Omental fat pad (tissue), 4 donors: Measurements from ENCODE around the gene CENPP. TPM values are rescaled to one million over a fixed set of nuclear protein-coding genes. Genes with fewer than 3 reads are reported as not detected.

Experiments used
- ATAC-seq: fragments of 150-250 bp; one replicate; pipeline ENCODE4 v1.9.1; 2016; ENCODE audit warnings: mild to moderate bottlenecking, moderate library complexity; ENCODE audit not compliant: low FRiP score
- DNase-seq: peaks from one replicate; pipeline ENCODE4 v3.0.0-alpha.2; 2019; ENCODE audit warnings: low spot score
- total RNA-seq, 4 donors: library from RNA; depleted of rRNA; stranded (reverse); fragments of >200 nt; gene quantifications; one replicate each; pipeline ENCODE4 v1.1.0, GENCODE V29; 2016
- TF ChIP-seq, protein P1 (sequence below), 3 donors: fragments of 450-650 bp; IDR thresholded peaks; one replicate each; pipeline ENCODE4 v1.5.1; 2016 to 2017; ENCODE audit warnings: antibody characterized with exemption in 3 of 3, mild to moderate bottlenecking in 3 of 3, moderate library complexity in 2 of 3

The CENPP gene
- total RNA-seq, 4 donors from 2014 or later: 1.2 to 7.0 (median 5.6) TPM

DNA sequence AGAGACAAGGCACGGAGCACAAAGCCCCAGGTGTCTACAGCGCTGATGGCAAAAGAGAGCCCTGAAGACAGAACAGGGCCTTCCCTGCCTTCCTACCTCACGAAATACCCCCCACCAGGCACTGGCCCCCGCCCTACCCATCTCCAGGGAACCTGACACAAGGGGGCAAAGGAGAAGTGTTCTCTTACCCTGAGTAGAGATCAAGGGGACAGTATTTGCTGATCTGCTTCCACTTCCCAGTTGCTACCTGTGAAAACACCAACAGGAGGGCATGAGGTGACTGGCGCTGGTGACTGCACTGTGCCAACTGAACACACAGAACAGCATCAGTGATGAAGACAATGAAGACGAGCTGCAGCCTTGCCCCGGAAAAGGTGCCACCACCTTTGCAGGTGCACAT lies 316.8 kb downstream of the CENPP start:
- ATAC-seq (no peak), DNase-seq (no peak)
- TF ChIP-seq, protein P1, sequence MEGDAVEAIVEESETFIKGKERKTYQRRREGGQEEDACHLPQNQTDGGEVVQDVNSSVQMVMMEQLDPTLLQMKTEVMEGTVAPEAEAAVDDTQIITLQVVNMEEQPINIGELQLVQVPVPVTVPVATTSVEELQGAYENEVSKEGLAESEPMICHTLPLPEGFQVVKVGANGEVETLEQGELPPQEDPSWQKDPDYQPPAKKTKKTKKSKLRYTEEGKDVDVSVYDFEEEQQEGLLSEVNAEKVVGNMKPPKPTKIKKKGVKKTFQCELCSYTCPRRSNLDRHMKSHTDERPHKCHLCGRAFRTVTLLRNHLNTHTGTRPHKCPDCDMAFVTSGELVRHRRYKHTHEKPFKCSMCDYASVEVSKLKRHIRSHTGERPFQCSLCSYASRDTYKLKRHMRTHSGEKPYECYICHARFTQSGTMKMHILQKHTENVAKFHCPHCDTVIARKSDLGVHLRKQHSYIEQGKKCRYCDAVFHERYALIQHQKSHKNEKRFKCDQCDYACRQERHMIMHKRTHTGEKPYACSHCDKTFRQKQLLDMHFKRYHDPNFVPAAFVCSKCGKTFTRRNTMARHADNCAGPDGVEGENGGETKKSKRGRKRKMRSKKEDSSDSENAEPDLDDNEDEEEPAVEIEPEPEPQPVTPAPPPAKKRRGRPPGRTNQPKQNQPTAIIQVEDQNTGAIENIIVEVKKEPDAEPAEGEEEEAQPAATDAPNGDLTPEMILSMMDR (IDR thresholded peaks at IDR 0.05): no peak

DNA sequence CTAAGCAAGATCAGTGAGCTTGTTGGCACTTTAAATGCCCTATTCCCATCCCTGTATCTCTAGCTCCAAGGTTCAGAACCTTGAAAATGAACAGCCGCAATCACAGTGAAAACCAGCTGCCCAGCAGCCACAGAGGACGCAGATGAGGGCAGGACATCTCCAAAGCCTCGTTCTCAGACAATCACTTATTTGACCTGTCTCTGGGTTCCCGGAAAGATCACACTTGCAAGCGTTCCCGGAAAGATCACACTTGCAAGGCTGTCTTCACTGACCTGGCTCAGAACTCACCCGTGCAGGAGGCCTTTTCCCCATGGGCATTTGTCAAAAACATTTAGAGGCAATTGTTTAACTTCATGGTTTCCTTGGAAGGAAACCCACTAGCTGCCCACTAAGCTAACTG lies 318.5 kb downstream of the CENPP start:
- DNase-seq (no peak), ATAC-seq (no peak)
- TF ChIP-seq, protein P1 (IDR thresholded peaks at IDR 0.05): no peak

- ATAC-seq (no peak), DNase-seq (no peak)
- TF ChIP-seq, protein P1 (IDR thresholded peaks at IDR 0.05): no peak
Measured at GRCh38 chr9:92645041-92645440, 319.3 kb downstream of the CENPP start.

GRCh38 chr9:92647671-92648473 lies 322.1 kb downstream of the CENPP start:
- TF ChIP-seq, protein P1 (IDR thresholded peaks at IDR 0.05): no peak
- DNase-seq (no peak), ATAC-seq (no peak)

DNA sequence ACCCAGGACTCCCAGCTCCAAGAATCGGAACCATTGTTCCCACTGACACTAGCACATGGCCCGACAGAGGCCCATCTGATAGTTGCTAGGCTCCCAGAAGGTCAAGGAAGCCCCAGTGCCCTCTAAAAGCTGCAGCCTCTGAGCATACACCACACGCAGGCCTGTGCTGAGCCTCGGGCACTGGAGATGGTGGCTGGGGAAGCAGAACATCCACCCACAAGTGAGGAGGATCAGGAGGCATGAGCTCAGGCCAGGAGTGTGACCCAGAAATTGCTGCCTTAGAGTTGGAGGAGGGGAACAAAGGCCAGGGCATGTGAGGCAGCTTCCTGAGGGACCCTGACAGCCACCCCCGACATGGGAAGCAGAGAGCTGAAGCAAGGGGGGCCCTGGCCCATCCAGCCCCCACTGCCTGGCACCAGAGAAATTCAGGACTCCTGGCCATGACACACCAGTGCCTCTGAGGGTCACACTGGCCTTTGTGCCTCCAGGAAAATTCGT lies 322.8 kb downstream of the CENPP start:
- TF ChIP-seq, protein P1 (IDR thresholded peaks at IDR 0.05): no peak
- no peak for DNase-seq
- ATAC-seq: no peak

GRCh38 chr9:92649007-92649406 lies 323.3 kb downstream of the CENPP start:
- TF ChIP-seq, protein P1 (IDR thresholded peaks at IDR 0.05): no peak
- DNase-seq (no peak), ATAC-seq (no peak)

- TF ChIP-seq, protein P1 (IDR thresholded peaks at IDR 0.05): no peak
- DNase-seq (no peak), ATAC-seq (no peak)
Measured at GRCh38 chr9:92650296-92650695, 324.5 kb downstream of the CENPP start.
